ENCODE results near the gene PCSK5.

GRCh38 chr9:76358628-76359280, 468.3 kb downstream of the PCSK5 start:
- TF ChIP-seq POLR2A (IDR thresholded peaks at IDR 0.05; ENCODE audit: borderline replicate concordance, extremely low read depth, insufficient read depth, insufficient read length) = no peak
- TF ChIP-seq, protein P1, sequence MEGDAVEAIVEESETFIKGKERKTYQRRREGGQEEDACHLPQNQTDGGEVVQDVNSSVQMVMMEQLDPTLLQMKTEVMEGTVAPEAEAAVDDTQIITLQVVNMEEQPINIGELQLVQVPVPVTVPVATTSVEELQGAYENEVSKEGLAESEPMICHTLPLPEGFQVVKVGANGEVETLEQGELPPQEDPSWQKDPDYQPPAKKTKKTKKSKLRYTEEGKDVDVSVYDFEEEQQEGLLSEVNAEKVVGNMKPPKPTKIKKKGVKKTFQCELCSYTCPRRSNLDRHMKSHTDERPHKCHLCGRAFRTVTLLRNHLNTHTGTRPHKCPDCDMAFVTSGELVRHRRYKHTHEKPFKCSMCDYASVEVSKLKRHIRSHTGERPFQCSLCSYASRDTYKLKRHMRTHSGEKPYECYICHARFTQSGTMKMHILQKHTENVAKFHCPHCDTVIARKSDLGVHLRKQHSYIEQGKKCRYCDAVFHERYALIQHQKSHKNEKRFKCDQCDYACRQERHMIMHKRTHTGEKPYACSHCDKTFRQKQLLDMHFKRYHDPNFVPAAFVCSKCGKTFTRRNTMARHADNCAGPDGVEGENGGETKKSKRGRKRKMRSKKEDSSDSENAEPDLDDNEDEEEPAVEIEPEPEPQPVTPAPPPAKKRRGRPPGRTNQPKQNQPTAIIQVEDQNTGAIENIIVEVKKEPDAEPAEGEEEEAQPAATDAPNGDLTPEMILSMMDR (IDR thresholded peaks at IDR 0.05 in 2 of 3, conservative IDR thresholded peaks at IDR 0.05 in 1 of 3; ENCODE audit: borderline replicate concordance in 1 of 3, insufficient read depth in 1 of 3, low read depth in 2 of 3, low read length in 2 of 3) = no peak
- no peak for TF ChIP-seq ZNF274 (IDR thresholded peaks at IDR 0.05; ENCODE audit: low read depth, low read length)
- TF ChIP-seq, protein P2, sequence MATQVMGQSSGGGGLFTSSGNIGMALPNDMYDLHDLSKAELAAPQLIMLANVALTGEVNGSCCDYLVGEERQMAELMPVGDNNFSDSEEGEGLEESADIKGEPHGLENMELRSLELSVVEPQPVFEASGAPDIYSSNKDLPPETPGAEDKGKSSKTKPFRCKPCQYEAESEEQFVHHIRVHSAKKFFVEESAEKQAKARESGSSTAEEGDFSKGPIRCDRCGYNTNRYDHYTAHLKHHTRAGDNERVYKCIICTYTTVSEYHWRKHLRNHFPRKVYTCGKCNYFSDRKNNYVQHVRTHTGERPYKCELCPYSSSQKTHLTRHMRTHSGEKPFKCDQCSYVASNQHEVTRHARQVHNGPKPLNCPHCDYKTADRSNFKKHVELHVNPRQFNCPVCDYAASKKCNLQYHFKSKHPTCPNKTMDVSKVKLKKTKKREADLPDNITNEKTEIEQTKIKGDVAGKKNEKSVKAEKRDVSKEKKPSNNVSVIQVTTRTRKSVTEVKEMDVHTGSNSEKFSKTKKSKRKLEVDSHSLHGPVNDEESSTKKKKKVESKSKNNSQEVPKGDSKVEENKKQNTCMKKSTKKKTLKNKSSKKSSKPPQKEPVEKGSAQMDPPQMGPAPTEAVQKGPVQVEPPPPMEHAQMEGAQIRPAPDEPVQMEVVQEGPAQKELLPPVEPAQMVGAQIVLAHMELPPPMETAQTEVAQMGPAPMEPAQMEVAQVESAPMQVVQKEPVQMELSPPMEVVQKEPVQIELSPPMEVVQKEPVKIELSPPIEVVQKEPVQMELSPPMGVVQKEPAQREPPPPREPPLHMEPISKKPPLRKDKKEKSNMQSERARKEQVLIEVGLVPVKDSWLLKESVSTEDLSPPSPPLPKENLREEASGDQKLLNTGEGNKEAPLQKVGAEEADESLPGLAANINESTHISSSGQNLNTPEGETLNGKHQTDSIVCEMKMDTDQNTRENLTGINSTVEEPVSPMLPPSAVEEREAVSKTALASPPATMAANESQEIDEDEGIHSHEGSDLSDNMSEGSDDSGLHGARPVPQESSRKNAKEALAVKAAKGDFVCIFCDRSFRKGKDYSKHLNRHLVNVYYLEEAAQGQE (IDR thresholded peaks at IDR 0.05; ENCODE audit: low read depth) = no peak
- no peak for TF ChIP-seq EZH2 (IDR thresholded peaks at IDR 0.05)
- TF ChIP-seq POLR2AphosphoS5 (IDR thresholded peaks at IDR 0.05; ENCODE audit: low read depth, low read length) = no peak
- TF ChIP-seq, protein P3, sequence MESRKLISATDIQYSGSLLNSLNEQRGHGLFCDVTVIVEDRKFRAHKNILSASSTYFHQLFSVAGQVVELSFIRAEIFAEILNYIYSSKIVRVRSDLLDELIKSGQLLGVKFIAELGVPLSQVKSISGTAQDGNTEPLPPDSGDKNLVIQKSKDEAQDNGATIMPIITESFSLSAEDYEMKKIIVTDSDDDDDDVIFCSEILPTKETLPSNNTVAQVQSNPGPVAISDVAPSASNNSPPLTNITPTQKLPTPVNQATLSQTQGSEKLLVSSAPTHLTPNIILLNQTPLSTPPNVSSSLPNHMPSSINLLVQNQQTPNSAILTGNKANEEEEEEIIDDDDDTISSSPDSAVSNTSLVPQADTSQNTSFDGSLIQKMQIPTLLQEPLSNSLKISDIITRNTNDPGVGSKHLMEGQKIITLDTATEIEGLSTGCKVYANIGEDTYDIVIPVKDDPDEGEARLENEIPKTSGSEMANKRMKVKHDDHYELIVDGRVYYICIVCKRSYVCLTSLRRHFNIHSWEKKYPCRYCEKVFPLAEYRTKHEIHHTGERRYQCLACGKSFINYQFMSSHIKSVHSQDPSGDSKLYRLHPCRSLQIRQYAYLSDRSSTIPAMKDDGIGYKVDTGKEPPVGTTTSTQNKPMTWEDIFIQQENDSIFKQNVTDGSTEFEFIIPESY (IDR thresholded peaks at IDR 0.05; ENCODE audit: extremely low read depth, insufficient replicate concordance, low read length) = no peak
- TF ChIP-seq TCF7L2 (IDR thresholded peaks at IDR 0.05; ENCODE audit: borderline replicate concordance, extremely low read depth, insufficient read depth, insufficient read length) = no peak
